ENCODE measurements around the gene SBF2. TPM values are rescaled to one million over a fixed set of nuclear protein-coding genes. Genes with fewer than 3 reads are reported as not detected.

The SBF2 gene
- total RNA-seq, 4 donors from 2014 or later, result 29.7 to 60.4 (median 36.0) TPM

DNA sequence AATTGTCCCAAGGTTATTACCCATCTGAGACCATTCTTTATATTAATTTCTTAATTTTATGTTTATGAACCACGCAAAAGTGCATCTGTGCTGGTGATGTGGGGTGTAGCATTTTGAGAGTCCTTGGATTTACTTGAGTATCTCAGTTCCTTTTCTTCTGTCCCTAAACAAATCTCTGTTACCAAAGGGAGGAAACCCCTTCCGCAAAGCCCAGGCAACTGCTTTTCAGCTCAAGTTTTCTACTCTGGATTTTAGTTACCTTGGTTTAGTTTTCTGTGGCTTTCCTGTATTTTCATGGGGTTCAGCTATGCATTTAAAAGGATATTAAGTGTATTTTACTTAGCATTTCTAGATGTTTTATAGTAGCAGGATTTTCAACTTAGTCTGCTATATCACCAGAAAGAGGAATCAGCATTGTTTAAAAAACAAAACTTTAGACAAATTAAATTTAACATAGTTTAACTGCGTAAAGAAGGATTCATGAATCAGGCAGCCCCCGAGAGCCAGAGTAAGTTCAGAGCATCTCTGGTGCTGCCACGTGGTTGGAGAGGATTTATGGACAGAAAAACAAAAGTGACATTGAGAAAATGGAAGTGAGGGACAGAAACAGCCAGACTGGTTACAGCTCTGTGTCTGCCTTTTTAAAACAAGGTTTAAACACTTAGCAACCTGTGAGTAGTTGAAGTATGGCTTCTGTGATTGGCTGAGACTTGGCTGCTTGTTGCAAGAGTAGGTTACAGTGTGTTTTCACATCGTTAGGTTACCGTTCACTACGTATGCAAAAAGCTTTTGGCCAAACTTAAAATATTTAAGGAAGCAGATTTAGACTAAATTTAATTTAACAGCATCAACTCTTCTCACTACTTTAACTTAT, 20.4 kb upstream of the SBF2 start:
- H3K4me3 ChIP-seq (ENCODE audit: low read depth, poor library complexity, severe bottlenecking), result no peak overlapping the region
- TF ChIP-seq, protein P1, sequence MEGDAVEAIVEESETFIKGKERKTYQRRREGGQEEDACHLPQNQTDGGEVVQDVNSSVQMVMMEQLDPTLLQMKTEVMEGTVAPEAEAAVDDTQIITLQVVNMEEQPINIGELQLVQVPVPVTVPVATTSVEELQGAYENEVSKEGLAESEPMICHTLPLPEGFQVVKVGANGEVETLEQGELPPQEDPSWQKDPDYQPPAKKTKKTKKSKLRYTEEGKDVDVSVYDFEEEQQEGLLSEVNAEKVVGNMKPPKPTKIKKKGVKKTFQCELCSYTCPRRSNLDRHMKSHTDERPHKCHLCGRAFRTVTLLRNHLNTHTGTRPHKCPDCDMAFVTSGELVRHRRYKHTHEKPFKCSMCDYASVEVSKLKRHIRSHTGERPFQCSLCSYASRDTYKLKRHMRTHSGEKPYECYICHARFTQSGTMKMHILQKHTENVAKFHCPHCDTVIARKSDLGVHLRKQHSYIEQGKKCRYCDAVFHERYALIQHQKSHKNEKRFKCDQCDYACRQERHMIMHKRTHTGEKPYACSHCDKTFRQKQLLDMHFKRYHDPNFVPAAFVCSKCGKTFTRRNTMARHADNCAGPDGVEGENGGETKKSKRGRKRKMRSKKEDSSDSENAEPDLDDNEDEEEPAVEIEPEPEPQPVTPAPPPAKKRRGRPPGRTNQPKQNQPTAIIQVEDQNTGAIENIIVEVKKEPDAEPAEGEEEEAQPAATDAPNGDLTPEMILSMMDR (IDR thresholded peaks at IDR 0.05), result no peak
- TF ChIP-seq POLR2A (IDR thresholded peaks at IDR 0.05), result no peak
- 60 to 63% methylated on average over 8 of the region's 8 CpGs for WGBS, 2 donors
- DNase-seq (ENCODE audit: low spot score in 2 of 2), result peak in 1 of 2 donors; percentile 59
- intact Hi-C loops (cut with DNase I; ENCODE audit: low total_unique reads), result no loop called here

DNA sequence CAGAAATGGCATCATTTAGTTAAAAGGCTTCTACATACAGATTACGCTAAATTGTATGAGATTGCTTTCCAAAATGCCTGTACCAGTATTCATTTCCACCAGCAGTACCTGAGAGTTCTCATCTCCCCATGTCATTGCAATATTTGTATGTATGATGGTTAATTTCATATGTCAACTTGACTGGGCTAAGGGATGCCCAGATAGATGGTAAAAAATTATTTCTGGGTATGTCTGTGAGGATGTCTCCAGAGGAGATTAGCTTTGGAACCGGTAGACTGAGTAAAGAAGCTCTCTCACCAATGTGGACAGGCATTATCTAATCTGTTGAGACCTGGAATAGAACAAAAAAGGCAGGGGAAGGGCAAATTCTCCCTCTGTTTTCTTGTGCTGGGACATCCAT, 17.8 kb upstream of the SBF2 start:
- DNase-seq (ENCODE audit: low spot score in 2 of 2), result no peak
- WGBS, 2 donors, result 93% methylated on average over 2 of the region's 2 CpGs
- no peak for TF ChIP-seq POLR2A (IDR thresholded peaks at IDR 0.05)
- TF ChIP-seq, protein P1 (IDR thresholded peaks at IDR 0.05), result no peak
- intact Hi-C loops (cut with DNase I; ENCODE audit: low total_unique reads), result no loop called here
- H3K4me3 ChIP-seq (ENCODE audit: low read depth, poor library complexity, severe bottlenecking), result no peak overlapping the region

DNA sequence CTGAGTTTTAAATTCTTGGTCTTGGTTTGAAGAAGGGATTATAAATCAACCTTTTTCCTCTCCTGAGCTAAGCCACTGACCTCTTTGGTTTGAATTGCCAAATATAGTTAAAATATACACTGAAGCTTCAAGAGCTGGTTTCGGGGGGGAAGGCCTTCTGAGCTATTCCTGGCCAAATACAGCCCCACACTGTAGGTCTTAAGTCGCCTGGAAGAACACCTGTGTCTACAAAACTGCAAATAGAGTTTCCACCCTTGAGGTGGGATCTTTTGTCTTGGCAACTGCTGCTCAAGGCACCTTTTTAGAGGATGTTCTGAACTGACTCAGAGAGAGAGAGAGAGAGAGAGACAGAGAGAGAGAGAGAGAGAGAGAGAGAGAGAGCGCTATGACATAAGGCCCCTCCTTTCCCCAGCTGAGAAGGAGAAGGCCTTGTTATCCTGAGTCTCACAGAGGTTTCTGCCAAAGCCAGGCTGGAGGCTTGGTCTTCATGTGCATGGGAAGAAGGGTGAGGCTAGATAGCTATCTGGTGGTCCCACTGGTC, 16.4 kb upstream of the SBF2 start:
- TF ChIP-seq POLR2A (IDR thresholded peaks at IDR 0.05), result no peak
- TF ChIP-seq, protein P1 (IDR thresholded peaks at IDR 0.05), result no peak
- intact Hi-C loops (cut with DNase I; ENCODE audit: low total_unique reads), result no loop called here
- H3K4me3 ChIP-seq (ENCODE audit: low read depth, poor library complexity, severe bottlenecking), result no peak overlapping the region
- DNase-seq (ENCODE audit: low spot score in 2 of 2), result peak in 1 of 2 donors; percentile 76
- 88 to 94% methylated on average over 3 of the region's 3 CpGs for WGBS, 2 donors

DNA sequence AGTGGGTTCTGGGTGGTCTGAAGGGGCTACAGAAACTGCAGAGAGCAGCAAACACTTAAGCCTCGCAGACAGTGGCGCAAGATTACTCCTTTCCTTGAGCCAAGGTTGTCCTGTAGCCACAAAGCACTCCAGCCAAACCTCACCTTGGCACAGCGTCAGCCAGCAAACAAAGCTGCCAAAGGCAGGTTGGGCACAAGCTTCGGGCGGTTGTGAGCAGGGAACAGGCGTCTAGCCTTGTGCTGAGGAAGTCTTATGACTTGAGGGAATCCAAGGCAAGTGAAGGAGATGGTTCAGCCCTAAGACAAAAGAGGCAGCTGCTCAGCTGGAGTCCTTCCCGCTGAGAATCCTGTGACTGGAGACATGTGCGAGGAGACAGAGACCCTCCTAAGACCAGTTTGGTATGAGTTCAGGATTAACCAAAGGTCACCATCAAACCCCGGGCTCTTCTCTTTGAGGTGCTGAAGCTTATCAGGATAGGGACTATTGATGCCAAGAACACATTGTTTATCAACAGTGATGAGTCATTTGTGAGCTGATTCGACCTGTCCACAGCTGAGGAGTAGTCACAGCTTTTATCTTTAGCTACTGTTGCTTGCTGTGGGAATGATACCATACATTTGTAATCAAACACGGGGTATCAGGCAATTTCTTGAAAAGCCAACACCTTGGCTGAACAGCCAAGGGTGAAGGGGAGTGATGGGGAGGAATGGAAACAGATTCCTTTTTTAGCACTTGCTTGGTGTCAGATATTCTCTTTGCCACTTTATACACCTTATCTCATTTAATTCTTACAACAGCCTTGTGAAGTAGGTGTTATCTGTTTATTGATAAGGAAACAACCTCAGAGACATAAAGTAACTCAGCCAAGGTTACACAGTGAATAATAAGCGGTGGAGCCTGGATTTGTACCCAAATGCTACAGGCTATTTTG, 15.4 kb upstream of the SBF2 start:
- DNase-seq (ENCODE audit: low spot score in 2 of 2), result peak; percentile 81 to 96
- H3K4me3 ChIP-seq (ENCODE audit: low read depth, poor library complexity, severe bottlenecking), result no peak overlapping the region
- intact Hi-C loops (cut with DNase I; ENCODE audit: low total_unique reads), result loop anchor here (10.0 kb wide), 1 partner anchor 105 kb away; no protein-coding TSS in a partner anchor

More for the DNA sequence above, 15.4 kb upstream of the SBF2 start:
- no peak for TF ChIP-seq POLR2A (IDR thresholded peaks at IDR 0.05)
- TF ChIP-seq, protein P1 (IDR thresholded peaks at IDR 0.05), result no peak
- WGBS, 2 donors, result 35 to 50% methylated on average over 11 to 12 of the region's 12 CpGs

Data from lower leg skin (tissue), 4 donors.